Measurements from ENCODE around the gene DUSP22.
A peak's percentile ranks its signal among the peaks of the same experiment; 100 is the strongest.

The DUSP22 gene

DNA sequence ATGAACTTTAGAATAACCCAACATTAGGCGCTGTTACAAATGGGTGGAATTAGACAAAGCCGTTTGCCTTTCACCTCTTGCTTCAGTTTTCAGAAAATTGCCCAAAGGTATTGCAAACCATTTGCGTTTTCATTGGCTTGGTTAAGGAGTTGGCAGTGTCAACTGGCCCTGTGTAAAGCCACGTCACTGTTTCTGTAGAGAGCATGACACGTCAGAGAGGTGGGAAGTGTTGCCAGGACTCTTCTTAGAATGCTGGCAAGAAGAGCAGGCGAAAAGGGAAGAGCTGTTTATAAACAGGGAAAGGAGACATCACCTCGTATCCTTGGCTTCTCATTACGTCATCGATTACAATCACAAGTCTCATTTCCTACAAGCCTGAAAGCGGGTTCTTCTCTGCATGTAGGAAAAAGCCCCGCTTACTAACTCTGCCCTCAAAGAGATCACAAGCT lies 95.0 kb downstream of the DUSP22 start:
- H3K27ac Mint-ChIP-seq, result no peak overlapping the region
- H3K4me1 Mint-ChIP-seq (ENCODE audit: low read depth), result peaks cover 34% of the 10 kb centered on the region
- no peak overlapping the region for H3K4me3 Mint-ChIP-seq
- peaks cover 4% of the 10 kb centered on the region for H3K36me3 Mint-ChIP-seq (ENCODE audit: low read depth)
- H3K27me3 Mint-ChIP-seq (ENCODE audit: low read depth), result peaks cover 3% of the 10 kb centered on the region
- H3K9me3 Mint-ChIP-seq, result no peaks in the 10 kb centered on the region

GRCh38 chr6:388202-388903 lies 96.1 kb downstream of the DUSP22 start:
- no peak overlapping the region for H3K27ac Mint-ChIP-seq
- H3K36me3 Mint-ChIP-seq (ENCODE audit: low read depth), result peaks cover 7% of the 10 kb centered on the region
- no peak overlapping the region for H3K4me3 Mint-ChIP-seq
- no peaks in the 10 kb centered on the region for H3K9me3 Mint-ChIP-seq
- H3K4me1 Mint-ChIP-seq (ENCODE audit: low read depth), result peaks cover 32% of the 10 kb centered on the region
- peaks cover 3% of the 10 kb centered on the region for H3K27me3 Mint-ChIP-seq (ENCODE audit: low read depth)

- Mint-ChIP-seq H3K9me3 (no peaks in the 10 kb centered on the region), H3K4me3 (peak overlapping the region; percentile 54), H3K27me3 (ENCODE audit: low read depth) (no peaks in the 10 kb centered on the region), H3K36me3 (ENCODE audit: low read depth) (peaks cover 13% of the 10 kb centered on the region), H3K27ac (peak overlapping the region; percentile 93), H3K4me1 (ENCODE audit: low read depth) (peaks cover 32% of the 10 kb centered on the region)
Measured at GRCh38 chr6:389143-389542, 96.9 kb downstream of the DUSP22 start.

- no peaks in the 10 kb centered on the region for H3K27me3 Mint-ChIP-seq (ENCODE audit: low read depth)
- H3K4me3 Mint-ChIP-seq, result peak overlapping the region; percentile 54
- peak overlapping the region; percentile 93 for H3K27ac Mint-ChIP-seq
- peaks cover 32% of the 10 kb centered on the region for H3K4me1 Mint-ChIP-seq (ENCODE audit: low read depth)
- H3K36me3 Mint-ChIP-seq (ENCODE audit: low read depth), result peaks cover 17% of the 10 kb centered on the region
- no peaks in the 10 kb centered on the region for H3K9me3 Mint-ChIP-seq
Measured at GRCh38 chr6:389622-390021, 97.3 kb downstream of the DUSP22 start.

DNA sequence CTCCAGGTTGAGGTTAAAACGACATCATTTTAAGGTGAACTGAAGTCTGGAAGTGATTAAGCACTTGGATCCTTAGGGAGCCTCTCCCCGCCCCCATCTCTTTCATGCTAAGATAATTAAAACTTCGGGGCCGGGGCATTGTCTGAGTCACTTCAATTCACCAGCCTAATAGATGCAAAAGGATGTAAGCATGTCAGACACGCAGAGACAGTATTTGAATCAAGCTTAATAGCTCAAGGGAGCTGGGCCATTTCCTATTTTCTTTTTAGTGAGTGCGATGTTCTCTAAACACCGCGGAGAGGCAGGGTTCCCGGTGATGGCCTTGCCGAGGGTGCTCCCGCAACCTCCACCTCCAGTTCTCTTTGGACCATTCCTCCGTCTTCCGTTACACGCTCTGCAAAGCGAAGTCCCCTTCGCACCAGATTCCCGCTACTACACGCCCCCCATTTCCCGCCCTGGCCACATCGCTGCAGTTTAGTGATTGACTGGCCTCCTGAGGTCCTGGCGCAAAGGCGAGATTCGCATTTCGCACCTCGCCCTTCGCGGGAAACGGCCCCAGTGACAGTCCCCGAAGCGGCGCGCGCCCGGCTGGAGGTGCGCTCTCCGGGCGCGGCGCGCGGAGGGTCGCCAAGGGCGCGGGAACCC lies 98.7 kb downstream of the DUSP22 start:
- Mint-ChIP-seq H3K4me1 (ENCODE audit: low read depth) (peaks cover 47% of the 10 kb centered on the region), H3K27me3 (ENCODE audit: low read depth) (no peaks in the 10 kb centered on the region), H3K9me3 (no peaks in the 10 kb centered on the region), H3K27ac (peak overlapping the region; percentile 93), H3K36me3 (ENCODE audit: low read depth) (peaks cover 30% of the 10 kb centered on the region), H3K4me3 (peak overlapping the region; percentile 93)

DNA sequence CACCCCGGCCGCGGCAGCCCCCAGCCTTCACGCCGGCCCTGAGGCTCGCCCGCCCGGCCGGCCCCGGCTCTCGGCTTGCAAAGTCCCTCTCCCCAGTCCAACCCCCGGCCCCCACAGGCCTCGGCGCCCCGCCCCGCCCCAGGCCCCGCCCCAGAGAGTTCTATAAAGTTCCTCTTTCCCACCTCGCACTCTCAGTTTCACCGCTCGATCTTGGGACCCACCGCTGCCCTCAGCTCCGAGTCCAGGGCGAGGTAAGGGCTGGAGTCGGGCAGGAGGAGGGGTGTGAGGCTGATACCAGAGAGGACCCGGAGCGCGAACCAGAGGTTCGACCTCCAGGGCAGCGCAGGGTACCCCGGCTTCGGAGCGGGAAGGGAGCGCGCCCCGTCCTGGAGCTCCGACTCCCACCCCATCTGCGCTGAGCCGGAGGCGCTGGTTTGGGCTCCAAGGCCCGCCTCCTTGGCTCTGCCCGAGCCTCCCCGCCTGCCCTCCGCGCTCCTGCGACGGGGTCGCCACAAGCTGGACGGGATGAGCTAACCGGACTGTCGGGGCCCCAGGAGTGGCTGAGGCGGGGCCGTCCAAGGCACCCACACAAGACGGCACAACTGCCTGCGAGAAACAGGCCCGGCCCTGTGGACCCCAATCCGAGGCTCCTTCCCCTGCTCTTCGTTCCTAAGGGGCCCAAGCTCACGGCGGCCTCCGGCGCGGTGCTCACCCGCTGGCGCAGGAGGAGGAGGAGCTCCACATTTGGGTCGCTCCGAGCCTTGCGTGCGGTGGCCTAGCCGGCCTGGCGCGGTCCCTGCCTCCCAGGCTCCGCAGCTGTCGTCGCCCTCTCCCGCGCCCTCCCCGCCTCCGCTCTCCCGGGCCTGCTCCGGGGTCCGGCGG lies 99.5 kb downstream of the DUSP22 start, which contains the start of gene IRF4:
TSS of gene IRF4 (plus strand) at position 194 of the 882 bp plus-strand sequence. CDS start 1,401 bp downstream, outside the sequence.
- H3K27me3 Mint-ChIP-seq (ENCODE audit: low read depth), result no peaks in the 10 kb centered on the region
- no peaks in the 10 kb centered on the region for H3K9me3 Mint-ChIP-seq
- H3K36me3 Mint-ChIP-seq (ENCODE audit: low read depth), result peaks cover 33% of the 10 kb centered on the region
- peak within 1 kb of the TSS; percentile 98 for H3K4me3 Mint-ChIP-seq
- H3K4me1 Mint-ChIP-seq (ENCODE audit: low read depth), result peaks cover 48% of the 10 kb centered on the region
- peak within 1 kb of the TSS; percentile 96 for H3K27ac Mint-ChIP-seq

- peak overlapping the region; percentile 90 for H3K27ac Mint-ChIP-seq
- H3K9me3 Mint-ChIP-seq, result no peaks in the 10 kb centered on the region
- H3K36me3 Mint-ChIP-seq (ENCODE audit: low read depth), result peaks cover 40% of the 10 kb centered on the region
- H3K4me3 Mint-ChIP-seq, result peak overlapping the region; percentile 98
- H3K27me3 Mint-ChIP-seq (ENCODE audit: low read depth), result no peaks in the 10 kb centered on the region
- H3K4me1 Mint-ChIP-seq (ENCODE audit: low read depth), result peaks cover 58% of the 10 kb centered on the region
Measured at GRCh38 chr6:392441-393390, 100.4 kb downstream of the DUSP22 start.

GRCh38 chr6:393391-394221 lies 101.3 kb downstream of the DUSP22 start:
- Mint-ChIP-seq H3K27me3 (ENCODE audit: low read depth) (no peaks in the 10 kb centered on the region), H3K27ac (peak overlapping the region; percentile 98), H3K9me3 (no peaks in the 10 kb centered on the region), H3K36me3 (ENCODE audit: low read depth) (peaks cover 46% of the 10 kb centered on the region), H3K4me1 (ENCODE audit: low read depth) (peaks cover 61% of the 10 kb centered on the region), H3K4me3 (peak overlapping the region; percentile 98)

DNA sequence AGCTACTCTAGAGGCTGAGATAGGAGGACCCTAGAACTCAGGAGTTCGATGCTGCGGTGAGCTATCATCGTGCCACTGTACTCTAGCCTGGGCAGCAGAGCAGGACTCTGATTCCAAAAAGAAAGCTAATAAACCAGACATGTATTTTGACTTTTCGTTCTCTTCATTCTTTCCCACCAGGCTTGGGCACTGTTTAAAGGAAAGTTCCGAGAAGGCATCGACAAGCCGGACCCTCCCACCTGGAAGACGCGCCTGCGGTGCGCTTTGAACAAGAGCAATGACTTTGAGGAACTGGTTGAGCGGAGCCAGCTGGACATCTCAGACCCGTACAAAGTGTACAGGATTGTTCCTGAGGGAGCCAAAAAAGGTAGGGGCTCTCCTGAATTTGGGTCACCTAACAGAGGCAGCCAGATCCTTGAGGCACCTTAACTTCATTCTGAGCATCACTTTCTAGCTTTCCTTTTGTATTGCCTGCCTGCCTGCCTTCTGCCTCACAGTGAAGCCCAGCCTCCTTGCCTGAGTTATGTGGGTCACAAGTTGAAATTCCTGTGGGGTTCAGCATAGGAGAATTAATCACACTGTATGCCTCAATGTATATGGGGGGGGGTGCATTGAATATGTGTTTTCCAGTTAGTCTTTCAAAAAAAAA lies 102.5 kb downstream of the DUSP22 start:
- Mint-ChIP-seq H3K27me3 (ENCODE audit: low read depth) (no peaks in the 10 kb centered on the region), H3K9me3 (no peaks in the 10 kb centered on the region), H3K4me3 (peak overlapping the region; percentile 98), H3K36me3 (ENCODE audit: low read depth) (peaks cover 57% of the 10 kb centered on the region), H3K4me1 (ENCODE audit: low read depth) (peaks cover 63% of the 10 kb centered on the region), H3K27ac (peak overlapping the region; percentile 98)

DNA sequence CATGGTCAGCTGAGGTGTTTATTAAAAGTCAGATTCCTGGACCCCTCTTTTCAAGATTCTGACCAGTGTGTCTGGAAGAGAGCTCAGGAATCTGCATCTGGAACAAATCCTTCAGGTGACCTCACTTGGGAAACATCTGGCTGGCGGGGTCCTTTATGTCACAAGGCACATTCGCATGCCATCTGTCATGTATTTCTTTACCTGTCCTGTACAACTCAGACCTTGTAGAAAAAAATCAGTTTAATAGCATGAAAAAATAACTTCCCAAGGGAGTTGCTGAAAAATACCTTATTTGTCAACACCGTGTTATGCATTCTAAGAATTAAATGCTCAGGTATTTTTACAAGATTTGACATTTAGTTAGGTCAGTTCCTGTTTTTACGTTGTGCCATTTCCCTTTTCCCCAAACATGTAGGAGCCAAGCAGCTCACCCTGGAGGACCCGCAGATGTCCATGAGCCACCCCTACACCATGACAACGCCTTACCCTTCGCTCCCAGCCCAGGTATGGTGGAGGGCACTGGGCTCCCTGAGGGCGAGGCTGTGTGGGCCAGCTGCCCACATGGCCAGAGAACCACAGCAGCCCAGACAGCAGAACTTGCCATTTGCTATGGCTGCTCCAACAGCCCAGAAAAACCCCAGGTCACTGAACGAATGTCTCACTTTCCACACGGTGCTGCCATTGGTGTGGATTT lies 103.3 kb downstream of the DUSP22 start:
- Mint-ChIP-seq H3K36me3 (ENCODE audit: low read depth) (peaks cover 62% of the 10 kb centered on the region), H3K9me3 (no peaks in the 10 kb centered on the region), H3K4me1 (ENCODE audit: low read depth) (peaks cover 62% of the 10 kb centered on the region), H3K4me3 (peak overlapping the region; percentile 98), H3K27ac (peak overlapping the region; percentile 68), H3K27me3 (ENCODE audit: low read depth) (no peaks in the 10 kb centered on the region)

DNA sequence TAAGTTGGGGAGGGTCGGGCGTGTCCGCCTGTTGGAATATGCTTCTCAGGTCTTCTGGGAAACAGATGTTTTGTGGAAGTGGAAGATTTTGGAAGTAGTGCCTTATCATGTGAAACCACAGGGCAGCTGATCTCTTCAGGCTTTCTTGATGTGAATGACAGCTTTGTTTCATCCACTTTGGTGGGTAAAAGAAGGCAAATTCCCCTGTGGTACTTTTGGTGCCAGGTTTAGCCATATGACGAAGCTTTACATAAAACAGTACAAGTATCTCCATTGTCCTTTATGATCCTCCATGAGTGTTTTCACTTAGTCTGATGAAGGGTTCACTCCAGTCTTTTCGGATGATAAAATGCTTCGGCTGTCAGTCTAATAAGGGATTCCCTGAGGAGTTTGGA lies 103.8 kb downstream of the DUSP22 start:
- H3K9me3 Mint-ChIP-seq, result no peaks in the 10 kb centered on the region
- peak overlapping the region; percentile 98 for H3K4me3 Mint-ChIP-seq
- H3K4me1 Mint-ChIP-seq (ENCODE audit: low read depth), result peaks cover 66% of the 10 kb centered on the region
- H3K27ac Mint-ChIP-seq, result peak overlapping the region; percentile 68
- peaks cover 66% of the 10 kb centered on the region for H3K36me3 Mint-ChIP-seq (ENCODE audit: low read depth)
- H3K27me3 Mint-ChIP-seq (ENCODE audit: low read depth), result no peaks in the 10 kb centered on the region

GRCh38 chr6:397056-397455 lies 104.8 kb downstream of the DUSP22 start:
- H3K4me3 Mint-ChIP-seq, result peak overlapping the region; percentile 62
- no peaks in the 10 kb centered on the region for H3K27me3 Mint-ChIP-seq (ENCODE audit: low read depth)
- H3K36me3 Mint-ChIP-seq (ENCODE audit: low read depth), result peaks cover 74% of the 10 kb centered on the region
- H3K27ac Mint-ChIP-seq, result peak overlapping the region; percentile 55
- H3K9me3 Mint-ChIP-seq, result no peaks in the 10 kb centered on the region
- H3K4me1 Mint-ChIP-seq (ENCODE audit: low read depth), result peaks cover 74% of the 10 kb centered on the region

Data from T-helper 1 cell treated with Interleukin-12 subunit alpha and Interleukin-12 subunit beta and Interleukin-4 antibody, amounts not matched to agents 30 μg/mL and 1 μg/mL, for 36 hours (primary cell).